ENCODE measurements around the gene SMURF2. TPM values are rescaled to one million over a fixed set of nuclear protein-coding genes. Genes with fewer than 3 reads are reported as not detected.

The SMURF2 gene
- total RNA-seq, 1 experiment from 2014 or later = 23.0 TPM

DNA sequence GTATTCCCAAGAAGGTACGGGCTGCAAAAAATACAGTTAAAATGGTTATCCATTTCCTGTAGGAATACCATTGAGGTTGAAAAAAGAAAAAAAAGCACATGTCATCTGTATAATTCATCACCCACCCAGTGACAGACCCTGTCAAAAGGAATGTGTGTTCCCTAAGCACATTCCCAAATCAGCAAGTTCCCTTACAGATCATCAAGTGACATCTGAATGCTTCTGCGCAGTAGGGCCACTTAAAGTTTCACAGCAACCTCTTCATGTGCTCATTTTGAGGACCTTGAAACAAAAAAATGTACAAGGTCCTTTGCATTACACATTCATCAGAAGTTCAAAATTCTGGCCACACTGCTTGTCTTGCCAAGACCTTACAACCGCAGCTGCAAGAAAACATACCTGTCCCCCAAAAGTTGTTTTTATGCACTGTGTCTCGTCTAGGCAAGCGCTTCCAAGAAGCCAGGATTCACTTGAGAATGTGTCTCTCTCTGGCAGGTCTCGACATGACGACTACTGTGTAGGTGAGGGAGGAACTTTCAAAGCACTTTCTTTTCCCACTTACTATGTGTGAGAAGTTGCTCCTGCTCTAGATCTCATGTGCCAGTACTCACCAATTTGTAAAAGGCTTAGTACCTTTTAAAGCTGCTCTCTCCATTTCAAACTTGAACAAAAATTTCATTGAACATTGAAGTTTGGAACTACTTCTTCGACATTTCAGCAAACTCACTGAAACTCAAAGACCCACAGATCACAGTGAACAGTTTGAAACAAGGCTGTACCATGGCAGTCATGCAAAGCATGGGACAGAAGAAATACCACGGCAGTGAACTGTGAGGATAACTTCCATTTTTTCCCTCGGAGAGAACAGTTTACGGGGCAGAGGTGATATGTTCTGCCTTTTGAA, 161.0 kb downstream of the SMURF2 start:
- CTCF ChIA-PET = no interaction called here
- Mint-ChIP-seq H3K36me3 (peaks cover 67% of the 10 kb centered on the region), H3K4me3 (peak overlapping the region; percentile 4; the same call in 1 of the 2 replicates), H3K27me3 (ENCODE audit: low read depth) (no peaks in the 10 kb centered on the region; the same call in 1 of the 2 replicates), H3K27ac (peak overlapping the region; percentile 79), H3K9me3 (no peaks in the 10 kb centered on the region), H3K4me1 (peaks cover 61% of the 10 kb centered on the region)
- TF ChIP-seq CREM (CRISPR knock-in tag; IDR thresholded peaks at IDR 0.05) = no peak
- TF ChIP-seq ATF1 (CRISPR knock-in tag; IDR thresholded peaks at IDR 0.05) = no peak
- TF ChIP-seq, protein P1, sequence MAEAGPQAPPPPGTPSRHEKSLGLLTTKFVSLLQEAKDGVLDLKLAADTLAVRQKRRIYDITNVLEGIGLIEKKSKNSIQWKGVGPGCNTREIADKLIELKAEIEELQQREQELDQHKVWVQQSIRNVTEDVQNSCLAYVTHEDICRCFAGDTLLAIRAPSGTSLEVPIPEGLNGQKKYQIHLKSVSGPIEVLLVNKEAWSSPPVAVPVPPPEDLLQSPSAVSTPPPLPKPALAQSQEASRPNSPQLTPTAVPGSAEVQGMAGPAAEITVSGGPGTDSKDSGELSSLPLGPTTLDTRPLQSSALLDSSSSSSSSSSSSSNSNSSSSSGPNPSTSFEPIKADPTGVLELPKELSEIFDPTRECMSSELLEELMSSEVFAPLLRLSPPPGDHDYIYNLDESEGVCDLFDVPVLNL (CRISPR knock-in tag; IDR thresholded peaks at IDR 0.05; ENCODE audit: borderline replicate concordance, low read depth) = no peak
- TF ChIP-seq, protein P2, sequence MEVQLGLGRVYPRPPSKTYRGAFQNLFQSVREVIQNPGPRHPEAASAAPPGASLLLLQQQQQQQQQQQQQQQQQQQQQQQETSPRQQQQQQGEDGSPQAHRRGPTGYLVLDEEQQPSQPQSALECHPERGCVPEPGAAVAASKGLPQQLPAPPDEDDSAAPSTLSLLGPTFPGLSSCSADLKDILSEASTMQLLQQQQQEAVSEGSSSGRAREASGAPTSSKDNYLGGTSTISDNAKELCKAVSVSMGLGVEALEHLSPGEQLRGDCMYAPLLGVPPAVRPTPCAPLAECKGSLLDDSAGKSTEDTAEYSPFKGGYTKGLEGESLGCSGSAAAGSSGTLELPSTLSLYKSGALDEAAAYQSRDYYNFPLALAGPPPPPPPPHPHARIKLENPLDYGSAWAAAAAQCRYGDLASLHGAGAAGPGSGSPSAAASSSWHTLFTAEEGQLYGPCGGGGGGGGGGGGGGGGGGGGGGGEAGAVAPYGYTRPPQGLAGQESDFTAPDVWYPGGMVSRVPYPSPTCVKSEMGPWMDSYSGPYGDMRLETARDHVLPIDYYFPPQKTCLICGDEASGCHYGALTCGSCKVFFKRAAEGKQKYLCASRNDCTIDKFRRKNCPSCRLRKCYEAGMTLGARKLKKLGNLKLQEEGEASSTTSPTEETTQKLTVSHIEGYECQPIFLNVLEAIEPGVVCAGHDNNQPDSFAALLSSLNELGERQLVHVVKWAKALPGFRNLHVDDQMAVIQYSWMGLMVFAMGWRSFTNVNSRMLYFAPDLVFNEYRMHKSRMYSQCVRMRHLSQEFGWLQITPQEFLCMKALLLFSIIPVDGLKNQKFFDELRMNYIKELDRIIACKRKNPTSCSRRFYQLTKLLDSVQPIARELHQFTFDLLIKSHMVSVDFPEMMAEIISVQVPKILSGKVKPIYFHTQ (CRISPR knock-in tag; IDR thresholded peaks at IDR 0.05) = 0 out of 2 replicates have a peak, but pooled peaks have one; percentile 26
- ATAC-seq = no peak
- no peak for DNase-seq (ENCODE audit: low spot score)
- POLR2A ChIA-PET = interaction anchor here (0.5 kb wide), 1 partner anchor 115 kb away, joined by 3 read pairs; no protein-coding TSS in a partner anchor

DNA sequence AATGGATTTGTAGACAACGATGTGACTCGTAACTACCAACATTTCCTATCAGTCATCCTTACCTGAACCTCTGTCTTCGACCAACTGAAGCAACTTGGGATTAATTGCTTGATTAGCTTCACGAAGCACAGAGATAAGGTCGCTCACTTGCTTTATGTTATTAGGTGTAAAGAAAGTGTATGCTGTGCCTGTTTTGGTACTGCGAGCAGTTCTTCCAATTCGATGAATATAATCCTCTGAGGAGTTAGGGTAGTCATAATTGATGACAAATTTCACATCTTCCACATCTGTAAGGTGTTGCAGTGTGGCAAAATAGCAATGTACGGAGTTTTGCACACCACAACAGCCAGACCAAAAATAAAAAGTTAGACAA, 161.6 kb downstream of the SMURF2 start:
- Mint-ChIP-seq H3K4me1 (peaks cover 67% of the 10 kb centered on the region), H3K9me3 (no peaks in the 10 kb centered on the region), H3K27me3 (ENCODE audit: low read depth) (no peaks in the 10 kb centered on the region; the same call in 1 of the 2 replicates), H3K36me3 (peaks cover 62% of the 10 kb centered on the region), H3K4me3 (0 out of 2 replicates have a peak overlapping the region, but pooled peaks have one; percentile 4), H3K27ac (peak overlapping the region; percentile 68)
- POLR2A ChIA-PET = no interaction called here
- DNase-seq (ENCODE audit: low spot score) (no peak), ATAC-seq (no peak)
- CTCF ChIA-PET = interaction anchor here (0.5 kb wide), 1 partner anchor 149 kb away, joined by 3 read pairs; no protein-coding TSS in a partner anchor
- no peak for TF ChIP-seq SMAD3 (CRISPR knock-in tag; IDR thresholded peaks at IDR 0.05; ENCODE audit: borderline replicate concordance)
- TF ChIP-seq EMX1 (CRISPR knock-in tag; IDR thresholded peaks at IDR 0.05) = no peak
- no peak for TF ChIP-seq FOXJ3 (CRISPR knock-in tag; IDR thresholded peaks at IDR 0.05; ENCODE audit: borderline replicate concordance)
- TF ChIP-seq, protein P3, sequence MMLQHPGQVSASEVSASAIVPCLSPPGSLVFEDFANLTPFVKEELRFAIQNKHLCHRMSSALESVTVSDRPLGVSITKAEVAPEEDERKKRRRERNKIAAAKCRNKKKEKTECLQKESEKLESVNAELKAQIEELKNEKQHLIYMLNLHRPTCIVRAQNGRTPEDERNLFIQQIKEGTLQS (CRISPR knock-in tag; conservative IDR thresholded peaks at IDR 0.05) = no peak
- TF ChIP-seq, protein P4, sequence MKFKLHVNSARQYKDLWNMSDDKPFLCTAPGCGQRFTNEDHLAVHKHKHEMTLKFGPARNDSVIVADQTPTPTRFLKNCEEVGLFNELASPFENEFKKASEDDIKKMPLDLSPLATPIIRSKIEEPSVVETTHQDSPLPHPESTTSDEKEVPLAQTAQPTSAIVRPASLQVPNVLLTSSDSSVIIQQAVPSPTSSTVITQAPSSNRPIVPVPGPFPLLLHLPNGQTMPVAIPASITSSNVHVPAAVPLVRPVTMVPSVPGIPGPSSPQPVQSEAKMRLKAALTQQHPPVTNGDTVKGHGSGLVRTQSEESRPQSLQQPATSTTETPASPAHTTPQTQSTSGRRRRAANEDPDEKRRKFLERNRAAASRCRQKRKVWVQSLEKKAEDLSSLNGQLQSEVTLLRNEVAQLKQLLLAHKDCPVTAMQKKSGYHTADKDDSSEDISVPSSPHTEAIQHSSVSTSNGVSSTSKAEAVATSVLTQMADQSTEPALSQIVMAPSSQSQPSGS (CRISPR knock-in tag; IDR thresholded peaks at IDR 0.05; ENCODE audit: borderline replicate concordance, low read depth) = no peak

DNA sequence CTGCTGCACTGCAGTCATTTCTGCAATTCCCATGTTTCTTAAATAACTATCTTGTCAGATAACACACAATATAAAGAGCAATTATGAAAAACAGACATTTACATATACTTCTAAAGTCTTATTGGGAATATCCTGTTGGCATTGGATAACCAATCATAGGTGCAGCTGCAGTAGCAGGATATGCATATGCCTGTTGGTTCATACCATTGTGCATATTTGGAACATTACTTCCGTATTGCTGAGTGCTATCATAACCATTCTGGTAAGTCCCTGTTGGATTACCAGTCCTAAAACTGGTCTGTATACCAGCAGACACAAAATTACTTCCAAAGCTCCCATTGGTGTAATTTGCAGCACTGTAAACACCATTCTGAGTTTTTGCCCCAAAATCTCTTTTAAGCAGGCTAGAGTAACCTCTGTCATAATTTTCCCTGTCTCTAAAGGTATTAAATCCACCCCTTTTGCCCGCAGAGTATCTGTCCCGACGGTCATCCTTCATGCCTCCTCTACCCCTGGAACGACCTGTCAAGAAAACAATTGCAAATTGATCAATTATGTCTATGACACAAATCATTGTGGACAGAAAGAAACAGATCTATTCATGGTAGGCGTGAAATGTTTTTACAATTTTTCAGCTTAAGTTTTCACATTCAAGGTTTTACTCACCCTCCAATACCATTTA, 162.2 kb downstream of the SMURF2 start:
- TF ChIP-seq NR2C2 (CRISPR knock-in tag; IDR thresholded peaks at IDR 0.05) (no peak), ZNF416 (CRISPR knock-in tag; IDR thresholded peaks at IDR 0.05) (peak; percentile 74; the same call in 1 of the 2 replicates), RELA (CRISPR knock-in tag; IDR thresholded peaks at IDR 0.05; ENCODE audit: borderline replicate concordance) (no peak), NFATC4 (CRISPR knock-in tag; IDR thresholded peaks at IDR 0.05) (0 out of 2 replicates have a peak, but pooled peaks have one; percentile 39), RORB (CRISPR knock-in tag; IDR thresholded peaks at IDR 0.05) (peak; percentile 88; the same call in 1 of the 2 replicates), PRRX2 (CRISPR knock-in tag; IDR thresholded peaks at IDR 0.05) (no peak), ZNF317 (CRISPR knock-in tag; IDR thresholded peaks at IDR 0.05; ENCODE audit: borderline replicate concordance, low read depth) (no peak), SMAD3 (CRISPR knock-in tag; IDR thresholded peaks at IDR 0.05; ENCODE audit: borderline replicate concordance) (no peak), ZNF671 (CRISPR knock-in tag; IDR thresholded peaks at IDR 0.05) (0 out of 2 replicates have a peak, but pooled peaks have one; percentile 21)
- TF ChIP-seq, protein P5, sequence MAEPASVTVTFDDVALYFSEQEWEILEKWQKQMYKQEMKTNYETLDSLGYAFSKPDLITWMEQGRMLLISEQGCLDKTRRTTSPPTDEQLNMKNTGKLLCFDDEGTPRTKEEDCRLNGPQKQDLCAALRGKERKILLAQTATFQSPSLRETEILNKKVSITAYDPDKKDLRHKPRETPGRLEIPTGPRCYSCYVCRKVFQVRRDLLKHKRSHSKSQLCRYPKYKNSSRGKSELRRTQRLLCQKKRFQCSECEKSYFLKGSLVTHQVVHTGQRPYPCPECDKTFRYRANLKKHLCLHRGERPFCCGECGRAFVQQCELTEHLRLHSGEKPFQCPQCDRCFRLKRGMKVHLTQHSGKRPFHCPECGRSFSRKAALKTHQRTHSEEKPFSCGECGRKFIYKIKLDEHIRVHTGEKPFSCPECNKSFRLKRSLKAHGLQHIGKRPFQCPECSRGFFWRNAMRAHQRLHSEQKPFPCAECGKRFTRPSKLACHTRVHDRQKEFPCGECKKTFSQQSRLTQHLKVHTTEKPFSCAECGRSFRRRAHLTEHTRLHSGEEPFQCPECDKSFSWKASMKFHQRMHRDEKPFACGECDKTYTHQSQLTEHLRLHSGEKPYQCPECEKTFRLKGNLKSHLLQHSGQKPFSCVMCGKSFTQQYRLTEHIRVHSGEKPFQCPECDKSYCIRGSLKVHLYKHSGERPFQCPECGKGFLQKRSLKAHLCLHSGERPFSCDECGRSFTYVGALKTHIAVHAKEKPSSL (CRISPR knock-in tag; conservative IDR thresholded peaks at IDR 0.05) = no peak
- CTCF ChIA-PET = interaction anchor here (0.5 kb wide), 1 partner anchor 149 kb away, joined by 3 read pairs; no protein-coding TSS in a partner anchor
- POLR2A ChIA-PET = no interaction called here
- DNase-seq (ENCODE audit: low spot score) (no peak), ATAC-seq (no peak)
- peaks cover 68% of the 10 kb centered on the region for H3K4me1 Mint-ChIP-seq
- H3K9me3 Mint-ChIP-seq = no peaks in the 10 kb centered on the region
- H3K36me3 Mint-ChIP-seq = peaks cover 58% of the 10 kb centered on the region
- H3K27me3 Mint-ChIP-seq (ENCODE audit: low read depth) = no peaks in the 10 kb centered on the region
- peak overlapping the region; percentile 68; the same call in 1 of the 2 replicates for H3K27ac Mint-ChIP-seq
- no peak overlapping the region for H3K4me3 Mint-ChIP-seq

Measured in WTC11 (cell line).